Measurements from ENCODE around the gene UQCRQ.

Gene UQCRQ

DNA sequence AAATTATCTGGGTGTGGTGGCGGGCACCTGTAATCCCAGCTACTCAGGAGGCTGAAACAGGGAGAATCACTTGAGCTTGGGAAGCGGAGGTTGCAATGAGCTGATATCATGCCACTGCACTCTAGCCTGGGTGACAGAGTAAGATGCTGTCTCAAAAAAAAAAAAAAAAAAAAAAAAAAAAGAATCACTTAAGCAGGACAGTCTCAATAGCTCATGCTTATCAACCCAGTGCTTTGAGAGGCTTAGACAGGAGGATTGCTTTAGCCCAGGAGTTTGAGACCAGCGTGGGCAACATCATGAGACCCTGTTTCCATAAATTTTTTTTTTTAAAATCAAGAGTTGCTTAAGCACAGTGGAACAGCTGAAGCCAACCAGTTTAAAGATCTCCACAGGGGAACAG is 49.6 kb downstream of the UQCRQ start:
- no peak for DNase-seq
